WTC11 (cell line): ENCODE data around the gene DYNC2LI1. TPM values are rescaled to one million over a fixed set of nuclear protein-coding genes. Genes with fewer than 3 reads are reported as not detected.

Experiments
- ATAC-seq: fragments of 200-7000 bp; cut with Tn5 transposase; 2 replicates; pipeline ENCODE4 v1.10.0; 2021; ENCODE audit warnings: mild to moderate bottlenecking, moderate library complexity
- CTCF ChIA-PET: fragments of 300-600 bp; sonication (Branson Sonifier 250); formaldehyde crosslinking; loops from one replicate; lab custom pipeline; 2021; ENCODE audit warnings: antibody characterized with exemption; lab: Charles Lee
- POLR2A ChIA-PET: fragments of 350-600 bp; sonication (Branson Sonifier 250); formaldehyde crosslinking; loops from one replicate; lab custom pipeline; 2021; ENCODE audit warnings: antibody characterized with exemption; lab: Charles Lee
- DNase-seq: peaks from one replicate; pipeline ENCODE4 v3.0.0; 2021; ENCODE audit warnings: low spot score
- H3K27ac Mint-ChIP-seq: 2 replicates; pipeline ENCODE4 v1.8.0; 2021; ENCODE audit warnings: mixed read lengths
- H3K27me3 Mint-ChIP-seq: 2 replicates; pipeline ENCODE4 v1.8.0; 2021; ENCODE audit warnings: low read depth, mild to moderate bottlenecking, moderate library complexity, mixed read lengths
- H3K36me3 Mint-ChIP-seq: 2 replicates; pipeline ENCODE4 v1.8.0; 2021; ENCODE audit warnings: mixed read lengths
- H3K4me1 Mint-ChIP-seq: 2 replicates; pipeline ENCODE4 v1.8.0; 2022; ENCODE audit warnings: mixed read lengths
- H3K4me3 Mint-ChIP-seq: 2 replicates; pipeline ENCODE4 v1.8.0; 2021; ENCODE audit warnings: mild to moderate bottlenecking, moderate library complexity, mixed read lengths
- H3K9me3 Mint-ChIP-seq: 2 replicates; pipeline ENCODE4 v1.8.0; 2021; ENCODE audit warnings: mixed read lengths
- AR ChIP-seq: fragments of 250-450 bp; sonication (Bioruptor Pico); IDR thresholded peaks from 2 replicates; pipeline ENCODE4 v1.9.0; 2021; ENCODE audit warnings: mild to moderate bottlenecking
- ATF6 ChIP-seq: sonication (generic); formaldehyde crosslinking; IDR thresholded peaks from 2 replicates; pipeline ENCODE4 v1.8.1; 2023; ENCODE audit warnings: mild to moderate bottlenecking, missing genetic modification reagents
- CBFB ChIP-seq: sonication (generic); formaldehyde crosslinking; IDR thresholded peaks from 2 replicates; pipeline ENCODE4 v1.8.1; 2022; ENCODE audit warnings: mild to moderate bottlenecking, low read depth, missing genetic modification reagents
- CDX4 ChIP-seq: fragments of 250-450 bp; sonication (Bioruptor Pico); IDR thresholded peaks from 2 replicates; pipeline ENCODE4 v1.9.0; 2021; ENCODE audit warnings: moderate library complexity, mild to moderate bottlenecking, inconsistent platforms, borderline replicate concordance
- E2F1 ChIP-seq: sonication (generic); formaldehyde crosslinking; IDR thresholded peaks from 2 replicates; pipeline ENCODE4 v1.8.0; 2022; ENCODE audit warnings: mild to moderate bottlenecking, missing genetic modification reagents
- ETV6 ChIP-seq: sonication (generic); formaldehyde crosslinking; IDR thresholded peaks from 2 replicates; pipeline ENCODE4 v1.8.1; 2022; ENCODE audit warnings: mild to moderate bottlenecking, missing genetic modification reagents
- FOXK1 ChIP-seq: sonication (generic); formaldehyde crosslinking; IDR thresholded peaks from 2 replicates; pipeline ENCODE4 v1.8.0; 2022; ENCODE audit warnings: mild to moderate bottlenecking, moderate library complexity, missing genetic modification reagents
- NFE2L1 ChIP-seq: sonication (generic); formaldehyde crosslinking; IDR thresholded peaks from 2 replicates; pipeline ENCODE4 v1.8.1; 2023; ENCODE audit warnings: missing genetic modification reagents
- NFYB ChIP-seq: sonication (generic); formaldehyde crosslinking; conservative IDR thresholded peaks from 2 replicates; pipeline ENCODE4 v1.8.0; 2022; ENCODE audit warnings: low read depth, missing genetic modification reagents
- SMAD3 ChIP-seq: sonication (generic); formaldehyde crosslinking; IDR thresholded peaks from 2 replicates; pipeline ENCODE4 v1.8.0; 2022; ENCODE audit warnings: missing genetic modification reagents, mild to moderate bottlenecking, borderline replicate concordance
- TEAD4 ChIP-seq: sonication (generic); formaldehyde crosslinking; IDR thresholded peaks from 2 replicates; pipeline ENCODE4 v1.8.0; 2022; ENCODE audit warnings: mild to moderate bottlenecking, missing genetic modification reagents
- ZBTB21 ChIP-seq: sonication (generic); formaldehyde crosslinking; IDR thresholded peaks from 2 replicates; pipeline ENCODE4 v1.8.1; 2023; ENCODE audit warnings: mild to moderate bottlenecking, missing genetic modification reagents, borderline replicate concordance
- ZMAT4 ChIP-seq: fragments of 250-450 bp; sonication (Bioruptor Pico); IDR thresholded peaks from 2 replicates; pipeline ENCODE4 v1.9.0; 2021; ENCODE audit warnings: mild to moderate bottlenecking
- ZNF138 ChIP-seq: sonication (generic); formaldehyde crosslinking; conservative IDR thresholded peaks from 2 replicates; pipeline ENCODE4 v1.8.1; 2022; ENCODE audit warnings: mild to moderate bottlenecking, moderate library complexity, missing genetic modification reagents
- ZNF263 ChIP-seq: sonication (generic); formaldehyde crosslinking; IDR thresholded peaks from 2 replicates; pipeline ENCODE4 v1.8.1; 2022; ENCODE audit warnings: low read depth, mild to moderate bottlenecking, moderate library complexity, missing genetic modification reagents
- total RNA-seq: library from RNA; stranded (reverse); gene quantifications from 3 replicates; pipeline ENCODE4 v1.2.3, GENCODE V29; 2021
- TF ChIP-seq, protein P1 (sequence below): sonication (generic); formaldehyde crosslinking; IDR thresholded peaks from 2 replicates; pipeline ENCODE4 v1.8.1; 2022; ENCODE audit warnings: mild to moderate bottlenecking, missing genetic modification reagents, moderate library complexity, borderline replicate concordance
- TF ChIP-seq, protein P2 (sequence below): sonication (generic); formaldehyde crosslinking; IDR thresholded peaks from 2 replicates; pipeline ENCODE4 v1.8.1; 2023; ENCODE audit warnings: mild to moderate bottlenecking, missing genetic modification reagents
- TF ChIP-seq, protein P3 (sequence below): sonication (generic); formaldehyde crosslinking; IDR thresholded peaks from 2 replicates; pipeline ENCODE4 v1.8.1; 2022; ENCODE audit warnings: low read depth, missing genetic modification reagents, borderline replicate concordance
- TF ChIP-seq, protein P4 (sequence below): fragments of 200-600 bp; IDR thresholded peaks from 2 replicates; pipeline ENCODE4 v1.8.0; 2022; ENCODE audit warnings: antibody characterized with exemption

The DYNC2LI1 gene
- total RNA-seq, 1 experiment from 2014 or later: 7.0 TPM

- TF ChIP-seq, protein P1, sequence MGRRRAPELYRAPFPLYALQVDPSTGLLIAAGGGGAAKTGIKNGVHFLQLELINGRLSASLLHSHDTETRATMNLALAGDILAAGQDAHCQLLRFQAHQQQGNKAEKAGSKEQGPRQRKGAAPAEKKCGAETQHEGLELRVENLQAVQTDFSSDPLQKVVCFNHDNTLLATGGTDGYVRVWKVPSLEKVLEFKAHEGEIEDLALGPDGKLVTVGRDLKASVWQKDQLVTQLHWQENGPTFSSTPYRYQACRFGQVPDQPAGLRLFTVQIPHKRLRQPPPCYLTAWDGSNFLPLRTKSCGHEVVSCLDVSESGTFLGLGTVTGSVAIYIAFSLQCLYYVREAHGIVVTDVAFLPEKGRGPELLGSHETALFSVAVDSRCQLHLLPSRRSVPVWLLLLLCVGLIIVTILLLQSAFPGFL: no peak
- TF ChIP-seq AR (CRISPR knock-in tag) (no peak), NFYB (no peak)
These were observed 79.6 kb downstream of the DYNC2LI1 start (continued) for GRCh38 chr2:43853141-43854081.

GRCh38 chr2:43854671-43855070 lies 80.8 kb downstream of the DYNC2LI1 start:
- H3K36me3 Mint-ChIP-seq: no peaks in the 10 kb centered on the region
- no peaks in the 10 kb centered on the region for H3K4me1 Mint-ChIP-seq
- H3K27ac Mint-ChIP-seq: no peak overlapping the region
- ATAC-seq: no peak
- TF ChIP-seq CBFB (CRISPR knock-in tag) (no peak), ZNF263 (CRISPR knock-in tag) (no peak), SMAD3 (CRISPR knock-in tag) (no peak)
- TF ChIP-seq, protein P2, sequence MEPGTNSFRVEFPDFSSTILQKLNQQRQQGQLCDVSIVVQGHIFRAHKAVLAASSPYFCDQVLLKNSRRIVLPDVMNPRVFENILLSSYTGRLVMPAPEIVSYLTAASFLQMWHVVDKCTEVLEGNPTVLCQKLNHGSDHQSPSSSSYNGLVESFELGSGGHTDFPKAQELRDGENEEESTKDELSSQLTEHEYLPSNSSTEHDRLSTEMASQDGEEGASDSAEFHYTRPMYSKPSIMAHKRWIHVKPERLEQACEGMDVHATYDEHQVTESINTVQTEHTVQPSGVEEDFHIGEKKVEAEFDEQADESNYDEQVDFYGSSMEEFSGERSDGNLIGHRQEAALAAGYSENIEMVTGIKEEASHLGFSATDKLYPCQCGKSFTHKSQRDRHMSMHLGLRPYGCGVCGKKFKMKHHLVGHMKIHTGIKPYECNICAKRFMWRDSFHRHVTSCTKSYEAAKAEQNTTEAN: no peak
- TF ChIP-seq, all 79 proteins: peak for 0
- POLR2A ChIA-PET: no interaction called here
- DNase-seq: no peak
- Mint-ChIP-seq H3K27me3 (peaks cover 44% of the 10 kb centered on the region), H3K9me3 (no peaks in the 10 kb centered on the region), H3K4me3 (no peak overlapping the region)
- CTCF ChIA-PET: no interaction called here

GRCh38 chr2:43855292-43855691 lies 81.5 kb downstream of the DYNC2LI1 start:
- POLR2A ChIA-PET: no interaction called here
- Mint-ChIP-seq H3K36me3 (no peaks in the 10 kb centered on the region), H3K4me1 (no peaks in the 10 kb centered on the region), H3K27me3 (peaks cover 51% of the 10 kb centered on the region), H3K4me3 (no peak overlapping the region), H3K27ac (no peak overlapping the region), H3K9me3 (no peaks in the 10 kb centered on the region)
- CTCF ChIA-PET: no interaction called here
- DNase-seq (no peak), ATAC-seq (no peak)
- no peak for TF ChIP-seq ZMAT4 (CRISPR knock-in tag)
- TF ChIP-seq NFE2L1 (CRISPR knock-in tag): no peak
- no peak for TF ChIP-seq TEAD4
- TF ChIP-seq ATF6 (CRISPR knock-in tag): no peak
- no peak for TF ChIP-seq ETV6
- no peak for TF ChIP-seq ZBTB21 (CRISPR knock-in tag)
- TF ChIP-seq, protein P3, sequence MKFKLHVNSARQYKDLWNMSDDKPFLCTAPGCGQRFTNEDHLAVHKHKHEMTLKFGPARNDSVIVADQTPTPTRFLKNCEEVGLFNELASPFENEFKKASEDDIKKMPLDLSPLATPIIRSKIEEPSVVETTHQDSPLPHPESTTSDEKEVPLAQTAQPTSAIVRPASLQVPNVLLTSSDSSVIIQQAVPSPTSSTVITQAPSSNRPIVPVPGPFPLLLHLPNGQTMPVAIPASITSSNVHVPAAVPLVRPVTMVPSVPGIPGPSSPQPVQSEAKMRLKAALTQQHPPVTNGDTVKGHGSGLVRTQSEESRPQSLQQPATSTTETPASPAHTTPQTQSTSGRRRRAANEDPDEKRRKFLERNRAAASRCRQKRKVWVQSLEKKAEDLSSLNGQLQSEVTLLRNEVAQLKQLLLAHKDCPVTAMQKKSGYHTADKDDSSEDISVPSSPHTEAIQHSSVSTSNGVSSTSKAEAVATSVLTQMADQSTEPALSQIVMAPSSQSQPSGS (CRISPR knock-in tag): no peak
- TF ChIP-seq, protein P4, sequence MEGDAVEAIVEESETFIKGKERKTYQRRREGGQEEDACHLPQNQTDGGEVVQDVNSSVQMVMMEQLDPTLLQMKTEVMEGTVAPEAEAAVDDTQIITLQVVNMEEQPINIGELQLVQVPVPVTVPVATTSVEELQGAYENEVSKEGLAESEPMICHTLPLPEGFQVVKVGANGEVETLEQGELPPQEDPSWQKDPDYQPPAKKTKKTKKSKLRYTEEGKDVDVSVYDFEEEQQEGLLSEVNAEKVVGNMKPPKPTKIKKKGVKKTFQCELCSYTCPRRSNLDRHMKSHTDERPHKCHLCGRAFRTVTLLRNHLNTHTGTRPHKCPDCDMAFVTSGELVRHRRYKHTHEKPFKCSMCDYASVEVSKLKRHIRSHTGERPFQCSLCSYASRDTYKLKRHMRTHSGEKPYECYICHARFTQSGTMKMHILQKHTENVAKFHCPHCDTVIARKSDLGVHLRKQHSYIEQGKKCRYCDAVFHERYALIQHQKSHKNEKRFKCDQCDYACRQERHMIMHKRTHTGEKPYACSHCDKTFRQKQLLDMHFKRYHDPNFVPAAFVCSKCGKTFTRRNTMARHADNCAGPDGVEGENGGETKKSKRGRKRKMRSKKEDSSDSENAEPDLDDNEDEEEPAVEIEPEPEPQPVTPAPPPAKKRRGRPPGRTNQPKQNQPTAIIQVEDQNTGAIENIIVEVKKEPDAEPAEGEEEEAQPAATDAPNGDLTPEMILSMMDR: no peak
- no peak for TF ChIP-seq CDX4 (CRISPR knock-in tag)
- no peak for TF ChIP-seq E2F1
- TF ChIP-seq FOXK1 (CRISPR knock-in tag): no peak
- no peak for TF ChIP-seq ZNF138 (CRISPR knock-in tag)
